GM18526 (cell line): Measurements from ENCODE around the gene KANTR.

Experiments used
- POLR2A ChIP-seq: IDR thresholded peaks from 3 replicates; pipeline ENCODE4 v1.6.1; 2011; ENCODE audit not compliant: insufficient read length; ENCODE audit errors: extremely low read depth

Gene KANTR

DNA sequence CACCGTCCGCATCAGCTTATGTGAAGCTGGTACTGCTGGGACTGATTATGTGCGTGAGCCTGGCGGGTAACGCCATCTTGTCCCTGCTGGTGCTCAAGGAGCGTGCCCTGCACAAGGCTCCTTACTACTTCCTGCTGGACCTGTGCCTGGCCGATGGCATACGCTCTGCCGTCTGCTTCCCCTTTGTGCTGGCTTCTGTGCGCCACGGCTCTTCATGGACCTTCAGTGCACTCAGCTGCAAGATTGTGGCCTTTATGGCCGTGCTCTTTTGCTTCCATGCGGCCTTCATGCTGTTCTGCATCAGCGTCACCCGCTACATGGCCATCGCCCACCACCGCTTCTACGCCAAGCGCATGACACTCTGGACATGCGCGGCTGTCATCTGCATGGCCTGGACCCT lies 17.3 kb upstream of the KANTR start:
- no peak for TF ChIP-seq POLR2A

- no peak for TF ChIP-seq POLR2A
Observed at GRCh38 chrX:53077207-53078197, 16.4 kb upstream of the KANTR start.

DNA sequence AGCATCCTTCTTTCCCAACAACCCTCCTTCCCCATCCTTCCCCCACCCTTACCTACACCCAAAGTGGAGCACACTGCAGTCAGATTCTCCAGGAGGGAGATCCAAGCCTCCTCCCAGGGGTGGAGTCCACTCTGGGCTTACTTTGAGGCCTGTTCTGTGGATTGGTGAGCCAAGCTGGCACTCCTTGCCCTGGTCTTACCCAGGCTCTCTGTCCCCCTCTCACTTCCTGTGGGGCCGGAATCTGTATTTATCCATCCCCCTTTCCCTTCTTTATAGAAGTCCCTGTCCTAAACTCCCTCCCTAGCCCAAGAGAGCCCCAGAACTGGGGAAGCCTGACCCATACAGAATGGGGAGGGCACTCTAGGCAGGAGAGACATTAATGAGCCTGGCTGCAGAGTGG lies 15.0 kb upstream of the KANTR start:
- no peak for TF ChIP-seq POLR2A

DNA sequence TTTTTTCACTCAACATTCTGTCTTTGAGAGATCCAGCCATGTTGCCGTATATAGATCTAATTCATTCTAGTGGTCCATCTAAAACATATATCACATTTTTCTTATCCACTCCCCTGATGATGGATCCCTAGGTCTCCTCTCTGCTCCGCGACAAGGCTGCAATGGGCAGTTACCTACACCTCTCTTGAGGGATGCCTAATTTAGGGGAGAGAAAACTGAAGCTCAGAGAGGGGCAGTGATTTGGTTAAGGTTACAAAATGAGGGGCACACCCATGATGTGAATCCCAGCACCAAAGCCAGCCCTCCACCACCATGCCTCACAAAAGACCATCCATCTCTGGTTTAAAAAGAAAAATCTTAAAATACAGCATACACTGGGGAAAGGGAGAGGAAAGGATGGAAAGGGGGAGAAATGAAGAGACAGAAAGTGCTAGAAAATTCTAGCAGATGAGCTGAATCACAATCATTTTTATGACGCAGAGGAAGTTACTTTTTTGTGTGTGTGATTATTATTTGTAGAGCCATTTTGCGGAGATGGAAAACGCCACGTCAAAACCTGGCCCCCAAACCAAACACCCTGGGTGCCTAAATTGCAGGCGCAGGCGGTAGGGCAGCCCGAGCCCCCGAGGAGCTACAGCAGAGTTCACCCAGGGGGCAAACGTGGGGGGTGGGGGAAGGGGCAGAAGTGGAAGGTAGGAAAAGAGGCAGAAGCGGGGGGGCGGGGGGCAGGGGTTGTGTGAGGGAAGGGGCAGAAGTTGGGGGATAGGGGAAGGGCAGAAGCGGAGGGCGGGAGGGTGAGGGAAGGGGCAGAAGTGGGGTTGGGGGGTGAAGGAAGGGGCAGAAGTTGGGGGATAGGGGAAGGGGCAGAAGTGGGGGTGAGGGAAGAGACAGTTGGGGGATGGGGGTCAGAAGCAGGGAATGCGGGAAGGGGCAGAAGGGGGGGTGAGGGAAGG lies 13.0 kb upstream of the KANTR start:
- no peak for TF ChIP-seq POLR2A

GRCh38 chrX:53081925-53082772 lies 11.8 kb upstream of the KANTR start, which contains the start of gene TSPYL2:
Gene TSPYL2 (plus strand): TSS chrX:53082367. CDS start chrX:53082499, 132 bp downstream.
- peak; percentile 98 for TF ChIP-seq POLR2A

- no peak for TF ChIP-seq POLR2A
Observed at GRCh38 chrX:53082773-53083616, 10.9 kb upstream of the KANTR start.

DNA sequence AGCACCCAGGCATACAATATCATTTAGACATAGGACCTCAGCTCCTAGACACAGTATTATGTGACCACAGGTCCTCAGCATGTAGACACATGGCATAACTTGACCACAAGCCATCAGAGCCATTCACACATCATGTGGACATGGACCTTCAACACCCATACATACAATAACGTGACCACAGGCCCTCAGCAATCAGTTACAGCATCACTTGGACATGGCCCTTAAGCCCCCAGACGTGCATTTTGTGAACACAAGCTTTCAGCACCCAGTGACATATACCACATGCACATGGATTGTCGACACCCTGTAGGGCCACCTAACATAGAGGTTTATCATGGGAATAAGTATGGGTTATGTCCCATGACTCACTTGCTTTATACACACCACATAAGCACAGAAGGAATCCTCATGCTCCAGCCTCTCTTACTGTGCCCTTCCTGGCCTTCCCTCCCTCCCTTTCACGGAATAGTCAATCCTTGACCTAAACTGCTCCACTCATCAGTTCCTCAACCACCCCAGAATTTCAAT lies 9.8 kb upstream of the KANTR start:
- TF ChIP-seq POLR2A, result no peak

GRCh38 chrX:53084863-53085262 lies 9.1 kb upstream of the KANTR start:
- no peak for TF ChIP-seq POLR2A

DNA sequence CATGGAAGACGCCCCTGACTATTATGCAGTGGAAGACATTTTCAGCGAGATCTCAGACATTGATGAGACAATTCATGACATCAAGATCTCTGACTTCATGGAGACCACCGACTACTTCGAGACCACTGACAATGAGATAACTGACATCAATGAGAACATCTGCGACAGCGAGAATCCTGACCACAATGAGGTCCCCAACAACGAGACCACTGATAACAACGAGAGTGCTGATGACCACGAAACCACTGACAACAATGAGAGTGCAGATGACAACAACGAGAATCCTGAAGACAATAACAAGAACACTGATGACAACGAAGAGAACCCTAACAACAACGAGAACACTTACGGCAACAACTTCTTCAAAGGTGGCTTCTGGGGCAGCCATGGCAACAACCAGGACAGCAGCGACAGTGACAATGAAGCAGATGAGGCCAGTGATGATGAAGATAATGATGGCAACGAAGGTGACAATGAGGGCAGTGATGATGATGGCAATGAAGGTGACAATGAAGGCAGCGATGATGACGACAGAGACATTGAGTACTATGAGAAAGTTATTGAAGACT lies 8.2 kb upstream of the KANTR start:
- no peak for TF ChIP-seq POLR2A

- no peak for TF ChIP-seq POLR2A
Observed at GRCh38 chrX:53086464-53086863, 7.5 kb upstream of the KANTR start.

DNA sequence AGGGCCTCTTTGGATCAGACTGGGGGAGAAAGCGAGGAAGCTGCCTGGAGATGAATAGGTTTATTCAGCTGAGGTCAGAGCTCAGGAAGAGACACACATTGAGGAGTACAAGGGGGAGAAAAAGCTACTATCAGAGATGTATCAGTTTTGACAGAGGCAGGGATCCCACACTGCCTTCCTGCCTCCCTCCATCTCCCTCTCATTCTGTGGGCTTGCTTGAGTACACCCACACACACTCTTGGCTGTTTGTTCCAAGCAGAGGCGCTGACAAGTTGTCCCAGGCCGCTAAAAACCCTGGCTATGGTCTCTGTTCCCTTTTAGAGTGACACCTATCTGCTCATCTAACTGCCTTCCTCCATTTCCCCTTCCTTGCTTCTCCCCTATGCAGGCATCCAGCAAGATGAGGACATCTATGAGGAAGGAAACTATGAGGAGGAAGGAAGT lies 6.5 kb upstream of the KANTR start:
- TF ChIP-seq POLR2A, result no peak

DNA sequence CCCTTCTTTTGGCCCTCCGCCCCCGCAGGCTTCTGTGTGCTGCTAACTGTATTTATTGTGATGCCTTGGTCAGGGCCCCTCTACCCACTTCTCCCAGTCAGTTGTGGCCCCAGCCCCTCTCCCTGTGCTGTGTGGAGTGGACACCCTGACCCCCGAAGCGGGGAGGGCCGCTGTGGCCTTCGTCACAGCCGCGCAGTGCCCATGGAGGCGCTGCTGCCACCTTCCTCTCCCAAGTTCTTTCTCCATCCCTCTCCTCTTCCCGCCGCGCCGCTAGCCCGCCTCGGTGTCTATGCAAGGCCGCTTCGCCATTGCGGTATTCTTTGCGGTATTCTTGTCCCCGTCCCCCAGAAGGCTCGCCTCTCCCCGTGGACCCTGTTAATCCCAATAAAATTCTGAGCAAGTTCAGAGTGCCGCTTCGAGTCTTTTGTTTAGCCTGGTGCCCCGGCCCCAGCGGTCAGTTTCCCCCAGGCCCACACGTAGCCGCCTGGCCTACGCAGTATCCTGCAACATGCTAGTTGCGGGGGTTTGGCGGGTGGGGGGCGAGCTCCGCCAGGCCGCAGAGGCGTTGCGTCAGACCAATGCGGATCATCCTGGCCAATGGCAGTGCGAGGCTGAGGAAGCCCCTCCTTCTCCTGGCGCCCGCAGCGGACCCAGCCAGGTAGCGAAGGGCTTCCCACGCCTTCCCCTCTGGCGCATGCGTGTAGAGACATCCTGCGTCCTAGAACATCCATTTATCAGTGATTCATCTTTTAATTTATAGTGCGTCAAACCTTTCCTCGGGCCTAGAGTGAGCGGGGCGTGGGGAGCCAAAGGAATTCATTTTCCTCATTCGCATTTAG lies 5.6 kb upstream of the KANTR start:
- no peak for TF ChIP-seq POLR2A

GRCh38 chrX:53089224-53089842 lies 4.6 kb upstream of the KANTR start:
- TF ChIP-seq POLR2A, result no peak
